Measurements from ENCODE around the gene ROR2.

DNA sequence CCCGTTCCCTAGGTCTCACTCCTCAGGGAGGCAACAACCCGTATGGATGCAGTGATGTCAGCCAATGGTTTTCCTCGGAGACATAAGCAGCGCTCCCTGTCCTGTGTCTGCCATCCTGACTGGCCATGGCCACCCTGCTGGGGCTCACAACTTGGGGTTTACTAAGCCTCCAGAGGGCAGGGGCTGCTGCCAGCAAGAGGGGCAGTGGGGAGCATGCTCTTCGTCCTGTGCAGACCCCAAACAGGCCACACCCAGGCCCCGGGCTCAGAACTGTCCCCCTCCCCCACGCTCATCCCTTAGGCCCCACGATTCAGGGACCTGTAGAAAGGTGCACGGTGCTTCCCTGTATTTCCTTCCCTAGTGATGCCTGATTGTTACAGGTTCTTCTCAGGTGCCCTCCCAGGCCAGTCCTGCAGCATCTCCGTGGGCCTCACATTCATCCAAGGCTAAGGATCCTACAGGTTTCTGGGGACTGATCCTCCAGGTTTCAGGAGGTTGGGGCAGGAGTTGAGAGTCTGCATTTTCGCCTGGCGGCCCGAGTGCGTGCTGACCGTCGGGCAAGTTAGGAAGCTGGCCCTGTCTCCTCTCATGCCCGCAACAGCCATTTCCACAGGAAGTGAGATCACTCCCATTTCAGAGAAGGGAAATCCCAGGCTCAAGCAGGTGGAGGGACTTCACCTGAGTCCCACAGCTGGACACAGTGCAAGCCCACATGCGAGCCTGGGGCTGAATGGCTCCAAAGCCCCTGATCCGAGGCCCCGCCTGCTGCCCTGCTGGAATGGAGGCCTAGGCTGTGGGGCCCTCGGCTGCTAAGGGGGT, 217.6 kb downstream of the ROR2 start:
- TF ChIP-seq, protein P1, sequence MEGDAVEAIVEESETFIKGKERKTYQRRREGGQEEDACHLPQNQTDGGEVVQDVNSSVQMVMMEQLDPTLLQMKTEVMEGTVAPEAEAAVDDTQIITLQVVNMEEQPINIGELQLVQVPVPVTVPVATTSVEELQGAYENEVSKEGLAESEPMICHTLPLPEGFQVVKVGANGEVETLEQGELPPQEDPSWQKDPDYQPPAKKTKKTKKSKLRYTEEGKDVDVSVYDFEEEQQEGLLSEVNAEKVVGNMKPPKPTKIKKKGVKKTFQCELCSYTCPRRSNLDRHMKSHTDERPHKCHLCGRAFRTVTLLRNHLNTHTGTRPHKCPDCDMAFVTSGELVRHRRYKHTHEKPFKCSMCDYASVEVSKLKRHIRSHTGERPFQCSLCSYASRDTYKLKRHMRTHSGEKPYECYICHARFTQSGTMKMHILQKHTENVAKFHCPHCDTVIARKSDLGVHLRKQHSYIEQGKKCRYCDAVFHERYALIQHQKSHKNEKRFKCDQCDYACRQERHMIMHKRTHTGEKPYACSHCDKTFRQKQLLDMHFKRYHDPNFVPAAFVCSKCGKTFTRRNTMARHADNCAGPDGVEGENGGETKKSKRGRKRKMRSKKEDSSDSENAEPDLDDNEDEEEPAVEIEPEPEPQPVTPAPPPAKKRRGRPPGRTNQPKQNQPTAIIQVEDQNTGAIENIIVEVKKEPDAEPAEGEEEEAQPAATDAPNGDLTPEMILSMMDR (IDR thresholded peaks at IDR 0.05; ENCODE audit: insufficient read depth, low read length, poor library complexity, severe bottlenecking) = no peak
- no peak for TF ChIP-seq EZH2phosphoT487 (conservative IDR thresholded peaks at IDR 0.05; ENCODE audit: low read length)
